ENCODE data around the gene DNAJC7. TPM values are rescaled to one million over a fixed set of nuclear protein-coding genes. Genes with fewer than 3 reads are reported as not detected.

Gene DNAJC7
- total and polyA plus RNA-seq, 7 donors: 46.7 to 91.6 (median 57.1) TPM

DNA sequence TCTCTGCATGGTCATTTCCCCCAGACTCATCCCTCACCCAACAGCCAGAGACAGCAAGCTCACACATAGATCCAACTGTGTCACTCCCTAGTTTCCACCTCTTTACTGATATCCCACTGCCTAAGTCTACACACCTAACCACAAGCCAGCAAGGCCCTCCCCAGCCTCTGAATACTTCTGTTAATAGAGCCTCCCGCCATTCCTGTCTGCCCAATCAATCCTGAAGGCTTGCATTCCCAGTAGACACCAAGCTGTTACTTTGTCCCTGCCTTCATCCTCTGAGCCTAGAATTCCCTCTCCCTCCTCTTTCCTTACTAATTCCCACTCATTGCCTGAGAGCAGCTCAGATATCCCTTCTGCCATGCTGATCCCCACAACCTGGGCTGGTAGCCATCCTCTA is 28.5 kb upstream of the DNAJC7 start:
- no peak overlapping the region for H3K4me3 ChIP-seq
- H3K9me3 ChIP-seq: no peaks in the 10 kb centered on the region
- DNase-seq: no peak
- 89 to 96% methylated on average over 1 of the region's 1 CpG for WGBS, 2 donors
- no peak for TF ChIP-seq EP300 (IDR thresholded peaks at IDR 0.05)
- no peak for TF ChIP-seq CTCF (IDR thresholded peaks at IDR 0.05)
- TF ChIP-seq POLR2AphosphoS5 (IDR thresholded peaks at IDR 0.05): no peak
- TF ChIP-seq POLR2A (IDR thresholded peaks at IDR 0.05): no peak
- H3K27me3 ChIP-seq: peaks cover 0 to under 1% (median 0%) of the 10 kb centered on the region in 3 donors
- no peaks in the 10 kb centered on the region for H3K36me3 ChIP-seq
- intact Hi-C loops (cut with DNase I): no loop called here
- peaks cover 0 to 12% (median 6%) of the 10 kb centered on the region in 4 donors for H3K4me1 ChIP-seq
- H3K27ac ChIP-seq: no peak overlapping the region

GRCh38 chr17:42042598-42043319 is 25.5 kb upstream of the DNAJC7 start:
- Histone ChIP-seq H3K27ac (no peak overlapping the region), H3K4me3 (no peak overlapping the region), H3K36me3 (no peaks in the 10 kb centered on the region), H3K4me1 (peaks cover 0 to 9% (median 3%) of the 10 kb centered on the region in 4 donors), H3K9me3 (no peaks in the 10 kb centered on the region), H3K27me3 (peaks cover 7 to 14% (median 10%) of the 10 kb centered on the region in 3 donors)
- no peak for TF ChIP-seq CTCF (IDR thresholded peaks at IDR 0.05)
- WGBS, 2 donors: 90 to 95% methylated on average over 20 of the region's 20 CpGs
- no peak for DNase-seq
- intact Hi-C loops (cut with DNase I): no loop called here

GRCh38 chr17:42041619-42042018 is 24.4 kb upstream of the DNAJC7 start:
- Histone ChIP-seq H3K27ac (no peak overlapping the region), H3K27me3 (peaks cover 7 to 26% (median 17%) of the 10 kb centered on the region in 3 donors), H3K4me3 (no peak overlapping the region), H3K4me1 (peaks cover 0 to 9% (median 3%) of the 10 kb centered on the region in 4 donors), H3K36me3 (no peaks in the 10 kb centered on the region), H3K9me3 (no peaks in the 10 kb centered on the region)
- no peak for TF ChIP-seq POLR2AphosphoS5 (IDR thresholded peaks at IDR 0.05)
- no peak for TF ChIP-seq CTCF (IDR thresholded peaks at IDR 0.05)
- TF ChIP-seq POLR2A (IDR thresholded peaks at IDR 0.05): no peak
- no peak for TF ChIP-seq EP300 (IDR thresholded peaks at IDR 0.05)
- no peak for DNase-seq
- intact Hi-C loops (cut with DNase I): no loop called here

DNA sequence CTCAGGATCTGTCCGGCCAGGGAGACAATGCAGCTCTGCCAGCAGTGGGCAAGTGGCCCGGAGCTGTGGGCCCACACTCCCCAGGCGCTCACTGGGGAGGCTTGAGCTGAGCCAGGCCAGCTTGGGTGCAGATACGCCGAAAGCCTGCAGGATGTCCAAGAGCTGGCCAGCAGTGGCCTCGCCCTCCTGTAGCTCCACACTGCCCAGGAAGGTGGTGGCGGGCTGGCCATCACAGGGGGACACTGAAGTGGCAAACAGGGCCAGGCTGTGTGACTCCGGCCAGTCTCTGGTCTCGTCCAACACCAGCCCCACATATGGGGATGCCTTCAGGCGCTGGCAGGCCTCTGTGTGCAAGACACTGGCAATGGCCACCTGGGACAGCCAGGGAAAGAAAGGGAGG is 23.6 kb upstream of the DNAJC7 start:
- Histone ChIP-seq H3K27ac (no peak overlapping the region), H3K36me3 (no peaks in the 10 kb centered on the region), H3K4me3 (no peak overlapping the region), H3K4me1 (peaks cover 0 to 9% (median 3%) of the 10 kb centered on the region in 4 donors), H3K27me3 (peaks cover 7 to 31% (median 19%) of the 10 kb centered on the region in 3 donors), H3K9me3 (no peaks in the 10 kb centered on the region)
- DNase-seq: no peak
- 94 to 96% methylated on average over 10 of the region's 10 CpGs for WGBS, 2 donors
- TF ChIP-seq POLR2AphosphoS5 (IDR thresholded peaks at IDR 0.05) (no peak), POLR2A (IDR thresholded peaks at IDR 0.05) (no peak), CTCF (IDR thresholded peaks at IDR 0.05) (no peak), EP300 (IDR thresholded peaks at IDR 0.05) (no peak)
- intact Hi-C loops (cut with DNase I): no loop called here
